Activated CD8-positive, alpha-beta memory T cell treated with anti-CD3 and anti-CD28 coated beads, Interleukin-2, amount 50 U/mL, for 1 hour (primary cell): ENCODE measurements around the gene PREPL.
"Not testable (repeated sequence)": the region's sequence is repeated elsewhere in the genome, so short reads cannot be mapped to it uniquely, and the experiment has no call there.

Source experiments
- DNase-seq: peaks from one replicate; pipeline ENCODE4 v3.0.0-alpha.2; 2020; ENCODE audit errors: extremely low read depth

The PREPL gene

GRCh38 chr2:44348400-44348799, 12.9 kb downstream of the PREPL start:
- no peak for DNase-seq

- DNase-seq: no peak
These were observed 13.8 kb downstream of the PREPL start for GRCh38 chr2:44347526-44347925.

GRCh38 chr2:44342854-44343253, 18.4 kb downstream of the PREPL start:
- DNase-seq: no peak

- no peak for DNase-seq
These were observed 25.3 kb downstream of the PREPL start for GRCh38 chr2:44335806-44336538.

GRCh38 chr2:44333994-44334393, 27.3 kb downstream of the PREPL start:
- no peak for DNase-seq

- DNase-seq: no peak
These were observed 30.5 kb downstream of the PREPL start for GRCh38 chr2:44330801-44331200.

- no peak for DNase-seq
These were observed 32.0 kb downstream of the PREPL start for GRCh38 chr2:44329343-44329742.

GRCh38 chr2:44328750-44329149, 32.5 kb downstream of the PREPL start:
- no peak for DNase-seq

- DNase-seq: no peak
These were observed 34.6 kb downstream of the PREPL start for GRCh38 chr2:44326548-44327264.

GRCh38 chr2:44325897-44326296, 35.4 kb downstream of the PREPL start:
- DNase-seq: no peak

GRCh38 chr2:44324971-44325426, 36.3 kb downstream of the PREPL start:
- no peak for DNase-seq

- no peak for DNase-seq
These were observed 39.9 kb downstream of the PREPL start for GRCh38 chr2:44321360-44321759.

GRCh38 chr2:44320832-44321231, 40.5 kb downstream of the PREPL start:
- DNase-seq: no peak

- DNase-seq: no peak
These were observed 45.3 kb downstream of the PREPL start for GRCh38 chr2:44315945-44316344.

GRCh38 chr2:44314362-44314761, 46.9 kb downstream of the PREPL start:
- DNase-seq: no peak

- no peak for DNase-seq
These were observed 51.0 kb downstream of the PREPL start for GRCh38 chr2:44310287-44310686.

- DNase-seq: no peak
These were observed 55.4 kb downstream of the PREPL start for GRCh38 chr2:44305882-44306281.

GRCh38 chr2:44304258-44304657, 57.0 kb downstream of the PREPL start:
- no peak for DNase-seq

- not testable (repeated sequence) for DNase-seq
These were observed 57.5 kb downstream of the PREPL start for GRCh38 chr2:44303766-44304165.

GRCh38 chr2:44301111-44301510, 60.2 kb downstream of the PREPL start:
- no peak for DNase-seq

- no peak for DNase-seq
These were observed 61.7 kb downstream of the PREPL start for GRCh38 chr2:44299635-44300034.

- no peak for DNase-seq
These were observed 63.9 kb downstream of the PREPL start for GRCh38 chr2:44297431-44297830.

- DNase-seq: no peak
These were observed 64.6 kb downstream of the PREPL start for GRCh38 chr2:44296653-44297052.
